A673 (cell line): ENCODE results near the gene PLA2G4B.

Experiments used
- CTCF ChIP-seq: fragments of 300-800, 200-600 bp; sonication (generic); conservative IDR thresholded peaks from 2 replicates; pipeline ENCODE4 v1.5.1; 2017; ENCODE audit warnings: low read depth, mild to moderate bottlenecking, antibody characterized with exemption, low read length, moderate library complexity, mixed read lengths
- EZH2 ChIP-seq: fragments of 200-600 bp; sonication (generic); IDR thresholded peaks from 2 replicates; pipeline ENCODE4 v1.6.1; 2017; ENCODE audit warnings: borderline replicate concordance, low read depth, mild to moderate bottlenecking, mixed read lengths, antibody characterized with exemption, low read length; ENCODE audit not compliant: poor library complexity, severe bottlenecking

- TF ChIP-seq EZH2 (no peak), CTCF (no peak)
Observed at GRCh38 chr15:41812820-41813375, 25.7 kb upstream of the PLA2G4B start.
